ENCODE data around the gene XXYLT1.

The XXYLT1 gene

GRCh38 chr3:195267096-195267495 lies 3.9 kb downstream of the XXYLT1 start:
- DNase-seq (ENCODE audit: low read depth): no peak
- H3K4me3 ChIP-seq (ENCODE audit: control insufficient read depth, low read depth, low read length): no peak overlapping the region
- TF ChIP-seq CTCF (conservative IDR thresholded peaks at IDR 0.05; ENCODE audit: control insufficient read depth, insufficient read depth, low read depth, low read length): no peak

- DNase-seq (ENCODE audit: low read depth): no peak
- no peak for TF ChIP-seq CTCF (conservative IDR thresholded peaks at IDR 0.05; ENCODE audit: control insufficient read depth, insufficient read depth, low read depth, low read length)
Measured at GRCh38 chr3:195266428-195266827, 4.5 kb downstream of the XXYLT1 start.

GRCh38 chr3:195265363-195265976 lies 5.5 kb downstream of the XXYLT1 start:
- no peak for DNase-seq (ENCODE audit: low read depth)
- H3K4me3 ChIP-seq (ENCODE audit: control insufficient read depth, low read depth, low read length): no peak overlapping the region
- TF ChIP-seq CTCF (conservative IDR thresholded peaks at IDR 0.05; ENCODE audit: control insufficient read depth, insufficient read depth, low read depth, low read length): no peak

More at GRCh38 chr3:195266428-195266827, 4.5 kb downstream of the XXYLT1 start:
- no peak overlapping the region for H3K4me3 ChIP-seq (ENCODE audit: control insufficient read depth, low read depth, low read length)

DNA sequence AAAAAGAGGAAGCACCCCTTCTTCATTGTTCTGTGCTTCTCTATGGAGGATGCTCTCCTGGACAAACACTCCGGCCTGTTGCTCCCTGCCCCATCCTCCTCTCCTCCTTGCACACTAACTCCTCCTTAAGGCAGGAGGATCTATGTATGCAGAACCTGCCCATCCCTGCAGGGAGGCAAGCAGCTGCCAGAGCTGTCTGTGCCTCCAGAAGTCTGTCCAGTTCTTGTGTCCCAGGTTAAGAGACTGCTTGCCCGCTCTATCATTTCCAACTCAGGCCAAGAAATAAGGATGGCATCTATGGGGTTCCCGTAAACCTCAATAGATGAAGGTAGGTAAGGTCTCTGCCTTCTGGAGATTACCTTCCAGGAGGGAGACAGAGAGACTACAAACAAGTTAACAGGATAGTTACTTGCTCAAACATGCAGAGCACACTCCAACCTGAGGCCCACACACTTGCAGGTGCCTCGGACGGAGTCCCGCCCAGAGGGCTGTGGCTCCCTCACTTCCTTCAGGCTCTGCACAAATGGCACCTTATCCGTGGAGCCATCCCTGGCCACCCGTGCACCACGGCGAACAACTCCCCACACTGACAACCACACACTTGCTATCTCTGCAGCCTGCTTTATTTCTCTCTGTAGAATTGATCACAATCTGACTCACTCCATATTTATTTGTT lies 6.9 kb downstream of the XXYLT1 start:
- no peak for TF ChIP-seq CTCF (conservative IDR thresholded peaks at IDR 0.05; ENCODE audit: control insufficient read depth, insufficient read depth, low read depth, low read length)
- H3K4me3 ChIP-seq (ENCODE audit: control insufficient read depth, low read depth, low read length): no peak overlapping the region
- no peak for DNase-seq (ENCODE audit: low read depth)

DNA sequence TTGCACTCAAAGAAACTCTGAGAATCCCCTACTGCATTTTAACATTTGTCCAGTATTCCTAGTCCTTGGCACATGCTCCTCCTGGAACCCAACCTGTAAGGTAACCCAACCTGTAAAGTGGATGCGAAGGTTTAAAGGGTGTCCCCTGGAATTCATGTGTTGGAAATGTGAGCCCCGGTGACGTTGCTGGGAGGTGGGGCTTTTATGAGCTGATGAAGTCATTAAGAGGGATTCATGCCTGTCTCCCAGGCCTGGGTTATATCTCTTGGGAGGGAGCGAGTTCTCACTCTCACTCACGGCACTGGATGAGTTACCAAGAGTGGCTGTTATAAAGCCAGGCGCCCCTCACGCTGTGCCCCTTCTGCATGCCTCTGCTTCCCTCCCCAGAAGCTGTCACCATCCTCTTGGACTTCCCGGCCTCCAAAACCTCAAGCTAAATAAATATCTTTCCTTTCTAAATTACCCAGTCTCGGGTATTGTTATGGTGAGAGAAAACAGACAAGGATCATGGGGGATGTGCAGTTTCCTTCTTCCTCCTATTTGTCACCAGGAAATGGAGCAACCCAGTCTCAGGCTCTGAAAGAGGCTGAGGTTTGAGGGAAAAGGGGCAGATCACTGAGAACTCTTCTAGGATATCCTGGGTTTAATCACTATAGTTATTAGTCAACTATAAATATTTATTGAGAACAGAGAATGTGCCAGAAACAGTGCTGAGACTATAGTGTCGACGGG lies 7.6 kb downstream of the XXYLT1 start:
- no peak for DNase-seq (ENCODE audit: low read depth)
- no peak overlapping the region for H3K4me3 ChIP-seq (ENCODE audit: control insufficient read depth, low read depth, low read length)
- TF ChIP-seq CTCF (conservative IDR thresholded peaks at IDR 0.05; ENCODE audit: control insufficient read depth, insufficient read depth, low read depth, low read length): no peak

GRCh38 chr3:195261925-195262324 lies 9.0 kb downstream of the XXYLT1 start:
- H3K4me3 ChIP-seq (ENCODE audit: control insufficient read depth, low read depth, low read length): no peak overlapping the region
- no peak for TF ChIP-seq CTCF (conservative IDR thresholded peaks at IDR 0.05; ENCODE audit: control insufficient read depth, insufficient read depth, low read depth, low read length)
- no peak for DNase-seq (ENCODE audit: low read depth)

Measured in fibroblast of mammary gland (primary cell).